GM12872 (cell line): ENCODE results near the gene UGT1A4.

Experiments
- TF ChIP-seq, protein P1 (sequence below): IDR thresholded peaks from 3 replicates; pipeline ENCODE4 v1.5.1; 2011; ENCODE audit warnings: low read depth, mild to moderate bottlenecking, low read length, moderate library complexity; ENCODE audit not compliant: insufficient read depth

The UGT1A4 gene

DNA sequence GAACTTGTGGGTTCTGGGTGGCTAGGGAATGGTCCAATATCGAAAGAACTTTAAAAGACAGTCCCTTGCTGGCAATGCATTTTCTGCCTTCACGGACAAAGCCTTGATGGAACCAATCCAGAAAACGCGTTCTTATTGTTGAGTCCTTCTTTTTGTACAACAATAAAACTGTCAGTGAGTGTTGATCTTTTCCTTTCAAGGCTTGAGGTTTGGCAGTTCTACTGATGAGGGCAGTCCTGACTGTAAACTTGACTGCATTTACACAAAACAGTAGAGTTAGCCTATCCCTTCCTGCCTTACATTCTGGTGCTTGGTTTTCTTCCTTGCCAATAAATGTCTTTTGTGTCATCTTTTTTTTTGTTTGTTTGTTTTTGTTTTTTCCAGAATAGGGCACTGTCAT is 39.3 kb upstream of the UGT1A4 start:
- TF ChIP-seq, protein P1, sequence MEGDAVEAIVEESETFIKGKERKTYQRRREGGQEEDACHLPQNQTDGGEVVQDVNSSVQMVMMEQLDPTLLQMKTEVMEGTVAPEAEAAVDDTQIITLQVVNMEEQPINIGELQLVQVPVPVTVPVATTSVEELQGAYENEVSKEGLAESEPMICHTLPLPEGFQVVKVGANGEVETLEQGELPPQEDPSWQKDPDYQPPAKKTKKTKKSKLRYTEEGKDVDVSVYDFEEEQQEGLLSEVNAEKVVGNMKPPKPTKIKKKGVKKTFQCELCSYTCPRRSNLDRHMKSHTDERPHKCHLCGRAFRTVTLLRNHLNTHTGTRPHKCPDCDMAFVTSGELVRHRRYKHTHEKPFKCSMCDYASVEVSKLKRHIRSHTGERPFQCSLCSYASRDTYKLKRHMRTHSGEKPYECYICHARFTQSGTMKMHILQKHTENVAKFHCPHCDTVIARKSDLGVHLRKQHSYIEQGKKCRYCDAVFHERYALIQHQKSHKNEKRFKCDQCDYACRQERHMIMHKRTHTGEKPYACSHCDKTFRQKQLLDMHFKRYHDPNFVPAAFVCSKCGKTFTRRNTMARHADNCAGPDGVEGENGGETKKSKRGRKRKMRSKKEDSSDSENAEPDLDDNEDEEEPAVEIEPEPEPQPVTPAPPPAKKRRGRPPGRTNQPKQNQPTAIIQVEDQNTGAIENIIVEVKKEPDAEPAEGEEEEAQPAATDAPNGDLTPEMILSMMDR, result no peak

DNA sequence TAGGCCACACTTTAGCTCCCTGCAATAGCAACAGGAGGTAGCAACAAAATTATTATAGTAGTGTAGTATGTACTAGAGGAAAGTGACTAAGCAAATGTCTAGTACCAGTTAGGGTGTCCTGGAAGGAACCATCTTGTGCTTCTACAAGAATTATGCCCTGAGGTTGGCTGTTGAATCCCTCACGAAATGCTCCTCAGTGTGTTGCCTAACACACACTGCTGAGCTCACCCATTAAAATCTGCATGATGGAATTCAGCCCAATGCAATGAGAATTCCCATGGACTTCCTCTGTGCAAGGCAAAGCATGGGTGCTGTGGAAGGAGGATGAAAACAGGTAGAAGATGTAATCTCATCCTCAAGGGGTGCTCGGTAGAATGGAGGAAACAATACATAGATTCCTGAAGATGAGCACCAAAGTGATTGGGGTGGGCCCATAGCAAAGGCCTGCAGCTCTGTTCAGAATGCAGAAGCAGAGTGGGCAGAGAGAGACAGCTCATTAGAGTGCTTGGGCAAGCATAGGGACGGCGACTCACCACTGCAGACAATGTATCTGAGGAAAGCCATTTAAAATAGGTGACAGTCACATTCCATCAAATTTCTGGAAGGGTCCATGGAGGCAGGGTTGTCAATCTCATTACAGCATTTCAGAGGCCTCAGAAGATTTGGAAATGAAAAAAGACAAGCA is 38.0 kb upstream of the UGT1A4 start:
- TF ChIP-seq, protein P1, result no peak

DNA sequence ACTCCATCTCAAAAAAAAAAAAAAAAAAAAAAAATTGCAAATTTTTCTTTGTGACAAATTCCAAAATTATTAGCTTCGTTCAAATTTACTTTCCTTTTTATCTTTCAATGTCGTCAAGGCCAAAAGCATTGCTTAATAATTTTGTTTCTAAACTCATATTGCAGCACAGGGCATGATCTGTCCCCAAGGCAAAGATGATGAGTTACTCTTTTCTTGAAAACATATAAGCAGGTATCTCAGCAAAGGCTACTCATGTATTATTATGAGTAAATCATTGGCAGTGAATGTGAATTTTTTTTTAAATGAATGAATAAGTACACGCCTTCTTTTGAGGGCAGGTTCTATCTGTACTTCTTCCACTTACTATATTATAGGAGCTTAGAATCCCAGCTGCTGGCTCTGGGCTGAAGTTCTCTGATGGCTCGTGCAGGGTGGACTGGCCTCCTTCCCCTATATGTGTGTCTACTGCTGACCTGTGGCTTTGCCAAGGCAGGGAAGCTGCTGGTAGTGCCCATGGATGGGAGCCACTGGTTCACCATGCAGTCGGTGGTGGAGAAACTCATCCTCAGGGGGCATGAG is 36.9 kb upstream of the UGT1A4 start, which contains the start of gene UGT1A7:
UGT1A7 (plus strand) TSS at position 381 of the 579 bp plus-strand sequence; CDS start at position 418, 37 bp downstream.
- TF ChIP-seq, protein P1, result no peak

DNA sequence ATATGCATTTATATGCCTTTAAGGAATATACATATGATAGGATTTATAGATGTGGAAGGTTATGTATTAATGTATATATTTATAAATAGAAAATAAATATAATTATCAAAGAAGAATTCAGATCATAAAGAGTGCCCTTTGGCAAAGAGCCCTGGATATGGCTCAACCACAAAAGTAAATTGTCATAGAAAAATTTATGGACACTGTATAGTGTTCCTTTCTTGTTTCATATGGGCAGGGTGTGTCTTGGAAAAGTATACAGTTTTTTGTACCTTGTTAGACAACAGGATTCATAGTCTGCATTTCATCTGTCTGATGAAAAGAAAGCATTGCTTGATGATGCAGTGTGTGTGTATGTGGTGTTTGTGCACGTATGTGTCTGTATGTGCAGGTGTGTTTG is 33.9 kb upstream of the UGT1A4 start:
- TF ChIP-seq, protein P1, result no peak

DNA sequence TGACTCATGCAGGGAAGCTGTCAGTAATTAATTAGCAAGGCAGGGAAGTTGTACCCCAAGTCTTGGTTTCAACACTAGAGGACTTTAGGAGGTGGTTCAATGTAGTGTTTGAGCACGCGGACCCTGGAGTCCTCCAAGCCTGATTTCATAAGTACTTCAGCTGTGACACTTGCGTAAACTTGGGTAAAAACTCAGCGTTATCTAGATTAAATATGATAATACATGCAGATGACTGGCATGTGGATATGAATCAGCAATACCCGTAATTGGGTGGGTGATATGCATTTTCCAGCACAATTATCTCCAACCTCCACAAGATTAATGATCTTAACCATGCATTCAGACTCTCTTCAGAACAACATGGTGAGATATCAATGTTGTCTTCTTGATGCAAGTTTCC is 31.6 kb upstream of the UGT1A4 start:
- TF ChIP-seq, protein P1, result no peak

DNA sequence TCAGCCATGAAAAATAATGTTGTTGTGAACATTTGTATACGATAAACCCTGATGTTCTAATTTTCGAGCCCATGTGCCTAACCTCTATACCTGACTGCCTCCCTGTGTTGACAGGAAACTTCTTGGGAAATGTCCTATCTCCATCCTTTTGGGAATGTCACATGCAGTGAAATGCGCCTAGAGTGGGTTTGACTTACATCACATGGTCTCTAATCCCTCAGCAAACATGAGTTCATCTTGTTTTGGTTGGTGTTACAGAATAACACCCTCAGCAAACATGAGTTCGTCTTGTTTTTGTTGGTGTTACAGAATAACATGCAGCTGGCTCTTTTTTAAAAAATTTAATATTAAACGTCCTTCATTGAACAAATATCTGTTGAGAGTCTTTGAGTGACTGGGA is 30.2 kb upstream of the UGT1A4 start:
- TF ChIP-seq, protein P1, result no peak

DNA sequence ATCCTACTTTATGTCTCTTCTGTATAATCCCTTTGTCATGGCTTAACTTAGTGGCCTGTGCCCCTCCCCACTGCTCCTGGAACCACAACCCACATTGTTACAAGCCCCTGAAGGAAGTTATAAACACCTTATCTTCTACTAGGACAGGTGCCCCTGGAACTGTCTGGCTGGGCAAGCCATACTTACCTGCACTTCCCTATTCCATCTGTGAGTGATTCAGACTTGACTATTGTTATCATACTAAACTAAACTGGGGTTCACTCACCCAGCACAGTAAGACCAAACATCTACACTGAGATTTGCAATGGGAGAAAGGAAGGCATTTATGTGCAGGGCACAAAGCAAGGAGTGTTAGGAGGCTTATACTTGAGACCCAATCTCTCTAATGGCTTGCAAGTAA is 29.5 kb upstream of the UGT1A4 start:
- TF ChIP-seq, protein P1, result no peak
